GM12878 (cell line): ENCODE data around the gene GNAL. TPM values are rescaled to one million over a fixed set of nuclear protein-coding genes. Genes with fewer than 3 reads are reported as not detected.

Source experiments
- ATAC-seq: fragments of 200-7000 bp; cut with Tn5 transposase; 3 replicates; pipeline ENCODE4 v1.9.1; 2020; ENCODE audit warnings: mild to moderate bottlenecking, moderate library complexity
- BruUV-seq: library from RNA; stranded (reverse); fragments of 400-500 nt; replicated peaks from 2 replicates; lab custom pipeline; 2021; lab: Mats Ljungman, UMichigan
- CTCF ChIA-PET: fragments of 300-600 bp; sonication (Branson Sonifier 250); formaldehyde crosslinking; extraction: SDS; loops from one replicate; lab custom pipeline; 2021; ENCODE audit warnings: inconsistent platforms; lab: Yijun Ruan, JAX
- POLR2A ChIA-PET: fragments of 350-600 bp; formaldehyde crosslinking; extraction: SDS; loops from one replicate; lab custom pipeline; 2021; ENCODE audit warnings: inconsistent platforms; lab: Charles Lee
- RAD21 ChIA-PET: fragments of 300-600 bp; sonication (Branson Sonifier 250); formaldehyde crosslinking; loops from one replicate; lab custom pipeline; 2023; ENCODE audit warnings: antibody characterized with exemption; ENCODE audit not compliant: unreplicated experiment; lab: Charles Lee
- SMC1A ChIA-PET: fragments of 300-600 bp; sonication (Branson Sonifier 250); formaldehyde crosslinking; loops from one replicate; lab custom pipeline; 2023; ENCODE audit not compliant: unreplicated experiment, uncharacterized antibody; lab: Charles Lee
- DNase-seq: peaks from one replicate; pipeline ENCODE4 v3.0.0-alpha.2; 2011; ENCODE audit warnings: low read depth, low spot score
- FAIRE-seq: peaks from 3 replicates; lab custom pipeline; 2011; peaks lifted over from hg19 to GRCh38; lab: Jason Lieb, UNC
- H2AFZ ChIP-seq: 2 replicates; pipeline ENCODE4 v1.6.0; 2011; ENCODE audit warnings: low read depth, low read length, control low read depth; ENCODE audit not compliant: control insufficient read depth
- H3K27ac ChIP-seq: 2 replicates; pipeline ENCODE4 v1.5.1; 2011; ENCODE audit warnings: control low read depth; ENCODE audit not compliant: control insufficient read depth, insufficient read depth
- H3K27me3 ChIP-seq, 2 experiments: replicated peaks in 1 of 2; 2 replicates each; pipeline versions ENCODE4 v1.6.0 to v1.6.1; 2011; ENCODE audit warnings: low read length in 1 of 2; ENCODE audit not compliant: control insufficient read depth in 2 of 2, insufficient read depth in 2 of 2
- H3K36me3 ChIP-seq, 2 experiments: 2 replicates each; pipeline ENCODE4 v1.5.1; 2011; ENCODE audit warnings: low read length in 1 of 2; ENCODE audit not compliant: control insufficient read depth in 2 of 2, insufficient read depth in 2 of 2
- H3K4me1 ChIP-seq: 2 replicates; pipeline ENCODE4 v1.6.1; 2011; ENCODE audit warnings: mild to moderate bottlenecking, low read length, moderate library complexity, mixed read lengths; ENCODE audit not compliant: control insufficient read depth, insufficient read depth
- H3K4me2 ChIP-seq: 2 replicates; pipeline ENCODE4 v1.6.0; 2011; ENCODE audit warnings: control low read depth; ENCODE audit not compliant: control insufficient read depth, insufficient read depth
- H3K4me3 ChIP-seq: fragments of 200-600 bp; sonication (generic); 2 replicates; pipeline ENCODE4 v1.5.1; 2016
- H3K79me2 ChIP-seq: 2 replicates; pipeline ENCODE4 v1.6.0; 2011; ENCODE audit warnings: low read length; ENCODE audit not compliant: control insufficient read depth, insufficient read depth
- H3K9ac ChIP-seq: 2 replicates; pipeline ENCODE4 v1.8.0; 2011; ENCODE audit warnings: low read length, control low read depth, mixed read lengths; ENCODE audit not compliant: control insufficient read depth, insufficient read depth
- H3K9me3 ChIP-seq: replicated peaks from 3 replicates; pipeline ENCODE4 v1.5.1; 2011; ENCODE audit warnings: mild to moderate bottlenecking, low read length; ENCODE audit not compliant: control insufficient read depth, insufficient read depth
- H4K20me1 ChIP-seq: 2 replicates; pipeline ENCODE4 v1.6.0; 2011; ENCODE audit not compliant: control insufficient read depth, insufficient read depth
- EP300 ChIP-seq, 2 experiments: fragments of 150-350 bp in 1 of 2; IDR thresholded peaks; 2 replicates each; pipeline ENCODE4 v1.6.1; 2011 to 2012; ENCODE audit warnings: low read depth in 2 of 2, low read length in 2 of 2, borderline replicate concordance in 1 of 2, improper control_type of control experiment in 1 of 2, inconsistent platforms in 1 of 2; ENCODE audit not compliant: control insufficient read depth in 1 of 2
- IKZF1 ChIP-seq: fragments of 450-650 bp; conservative IDR thresholded peaks from 2 replicates; pipeline ENCODE4 v1.6.1; 2017; ENCODE audit warnings: antibody characterized with exemption, mild to moderate bottlenecking
- MAX ChIP-seq: IDR thresholded peaks from 2 replicates; pipeline ENCODE4 v1.6.1; 2012; ENCODE audit warnings: low read depth, low read length, improper control_type of control experiment
- NR2F1 ChIP-seq: fragments of 450-650 bp; conservative IDR thresholded peaks from 2 replicates; pipeline ENCODE4 v1.6.1; 2017; ENCODE audit warnings: mild to moderate bottlenecking
- POLR2AphosphoS2 ChIP-seq: IDR thresholded peaks from 2 replicates; pipeline ENCODE4 v1.6.1; 2011; ENCODE audit warnings: low read depth, mild to moderate bottlenecking, low read length, improper control_type of control experiment, moderate library complexity
- PRDM15 ChIP-seq: fragments of 450-650 bp; formaldehyde crosslinking; IDR thresholded peaks from 2 replicates; pipeline ENCODE4 v1.4.0; 2020; ENCODE audit warnings: mild to moderate bottlenecking, moderate library complexity
- SIN3A ChIP-seq: IDR thresholded peaks from 2 replicates; pipeline ENCODE4 v1.6.1; 2012; ENCODE audit warnings: low read depth, low read length, improper control_type of control experiment
- SMAD1 ChIP-seq: fragments of 450-650 bp; IDR thresholded peaks from 2 replicates; pipeline ENCODE4 v1.6.1; 2018; ENCODE audit warnings: mild to moderate bottlenecking, low read depth; ENCODE audit not compliant: partially characterized antibody
- SPI1 ChIP-seq: IDR thresholded peaks from 2 replicates; pipeline ENCODE4 v1.6.1; 2011; ENCODE audit warnings: low read depth, mild to moderate bottlenecking, low read length, moderate library complexity, borderline replicate concordance; ENCODE audit not compliant: insufficient read depth
- TBL1XR1 ChIP-seq: IDR thresholded peaks from 2 replicates; pipeline ENCODE4 v1.6.1; 2012; ENCODE audit warnings: low read depth, low read length, improper control_type of control experiment
- YBX1 ChIP-seq: fragments of 450-650 bp; IDR thresholded peaks from 2 replicates; pipeline ENCODE4 v1.6.1; 2016; ENCODE audit warnings: antibody characterized with exemption
- WGBS: methylation state at CpG from one replicate; pipeline ENCODE4 v1.1.6; 2016; ENCODE audit warnings: low lambda C conversion rate; ENCODE audit not compliant: insufficient replicate concordance, insufficient coverage; ENCODE audit errors: missing lambda C conversion rate; 5-methylcytosine and 5-hydroxymethylcytosine counted together
- in situ Hi-C: fragments of 300-500 bp; cut with MboI; formaldehyde crosslinking; loops from 9 replicates; pipeline ENCODE4 v1.14.3; 2018; ENCODE audit warnings: mixed read lengths
- intact Hi-C: fragments of 100-400 bp; cut with micrococcal nuclease; formaldehyde crosslinking; loops from one replicate; pipeline ENCODE4 v1.14.2; 2022; ENCODE audit not compliant: unreplicated experiment
- polyA plus RNA-seq, 11 experiments: library from polyadenylated mRNA; depleted of rRNA in 4 of 11; unstranded in 6 of 11; stranded (reverse) in 5 of 11; fragments of >200 nt; fragmentation: Nextera tagmentation in 4 of 11; fragmentation: Illumina TruSeq in 1 of 11; extraction: Ambion mirVana in 4 of 11; extraction: Trizol in 1 of 11; gene quantifications; 1 replicate in 1 of 11; 2 replicates in 10 of 11; pipeline versions ENCODE4 v1.2.1 to v1.2.3, GENCODE V29; 2011 to 2016; ENCODE audit warnings: inconsistent platforms in 2 of 11, missing spikeins in 2 of 11, low read depth in 1 of 11
- total RNA-seq, 4 experiments: library from RNA; depleted of rRNA in 3 of 4; stranded (reverse); fragments of >200 nt in 3 of 4; fragmentation: Illumina TruSeq in 1 of 4; extraction: Trizol in 1 of 4; gene quantifications; 2 replicates each; pipeline versions ENCODE4 v1.2.1 to v1.2.3, GENCODE V29; 2013 to 2021
- TF ChIP-seq, protein P1 (sequence below): fragments of 450-650 bp; IDR thresholded peaks from 2 replicates; pipeline ENCODE4 v1.6.1; 2017; ENCODE audit warnings: low read depth, mild to moderate bottlenecking, moderate library complexity
- TF ChIP-seq, protein P2 (sequence below): IDR thresholded peaks from 2 replicates; pipeline ENCODE4 v1.6.1; 2011; ENCODE audit warnings: mild to moderate bottlenecking, low read depth, low read length, moderate library complexity; ENCODE audit not compliant: insufficient replicate concordance

GNAL gene
- total and polyA plus RNA-seq, 10 of the 15 experiments (the other 5 are each of a cell fraction or from before 2014, with no cell fraction given): 0.02 to 0.39 (median 0.05) TPM; not detected in 5

GRCh38 chr18:11676386-11676785 is 12.7 kb upstream of the GNAL start:
- H3K27ac ChIP-seq: no peak overlapping the region
- no peaks in the 10 kb centered on the region; a peak in 1 of 4 replicates for H3K27me3 ChIP-seq
- no peak overlapping the region for H2AFZ ChIP-seq
- no peaks in the 10 kb centered on the region for H4K20me1 ChIP-seq
- H3K4me1 ChIP-seq: no peaks in the 10 kb centered on the region
- DNase-seq (no peak), FAIRE-seq (no peak), ATAC-seq (no peak)
- H3K4me3 ChIP-seq: no peak overlapping the region
- RAD21 ChIA-PET: no interaction called here
- no peaks in the 10 kb centered on the region for H3K79me2 ChIP-seq
- no peak overlapping the region for H3K9ac ChIP-seq
- no TSS peak for BruUV-seq
- H3K9me3 ChIP-seq: no peaks in the 10 kb centered on the region
- intact Hi-C loops: no loop called here
- in situ Hi-C loops: no loop called here
- CTCF ChIA-PET: no interaction called here
- 11% methylated on average over 10 of the region's 10 CpGs for WGBS
- POLR2A ChIA-PET: no interaction called here
- H3K36me3 ChIP-seq: no peaks in the 10 kb centered on the region
- no peak overlapping the region for H3K4me2 ChIP-seq
- SMC1A ChIA-PET: interaction anchor here (1.0 kb wide), 1 partner anchor 20 kb away, joined by 4 read pairs; no protein-coding TSS in a partner anchor
- TF ChIP-seq POLR2AphosphoS2 (no peak), PRDM15 (CRISPR knock-in tag) (no peak), MAX (no peak), YBX1 (no peak), SIN3A (no peak), EP300 (IDR thresholded peaks at IDR 0.05; ENCODE audit: borderline replicate concordance in 1 of 2, control insufficient read depth in 1 of 2, low read depth in 2 of 2, low read length in 2 of 2) (no peak), TBL1XR1 (no peak), NR2F1 (no peak), SMAD1 (no peak), SPI1 (no peak), IKZF1 (no peak)
- TF ChIP-seq, protein P1, sequence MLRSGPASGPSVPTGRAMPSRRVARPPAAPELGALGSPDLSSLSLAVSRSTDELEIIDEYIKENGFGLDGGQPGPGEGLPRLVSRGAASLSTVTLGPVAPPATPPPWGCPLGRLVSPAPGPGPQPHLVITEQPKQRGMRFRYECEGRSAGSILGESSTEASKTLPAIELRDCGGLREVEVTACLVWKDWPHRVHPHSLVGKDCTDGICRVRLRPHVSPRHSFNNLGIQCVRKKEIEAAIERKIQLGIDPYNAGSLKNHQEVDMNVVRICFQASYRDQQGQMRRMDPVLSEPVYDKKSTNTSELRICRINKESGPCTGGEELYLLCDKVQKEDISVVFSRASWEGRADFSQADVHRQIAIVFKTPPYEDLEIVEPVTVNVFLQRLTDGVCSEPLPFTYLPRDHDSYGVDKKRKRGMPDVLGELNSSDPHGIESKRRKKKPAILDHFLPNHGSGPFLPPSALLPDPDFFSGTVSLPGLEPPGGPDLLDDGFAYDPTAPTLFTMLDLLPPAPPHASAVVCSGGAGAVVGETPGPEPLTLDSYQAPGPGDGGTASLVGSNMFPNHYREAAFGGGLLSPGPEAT: no peak
- TF ChIP-seq, protein P2, sequence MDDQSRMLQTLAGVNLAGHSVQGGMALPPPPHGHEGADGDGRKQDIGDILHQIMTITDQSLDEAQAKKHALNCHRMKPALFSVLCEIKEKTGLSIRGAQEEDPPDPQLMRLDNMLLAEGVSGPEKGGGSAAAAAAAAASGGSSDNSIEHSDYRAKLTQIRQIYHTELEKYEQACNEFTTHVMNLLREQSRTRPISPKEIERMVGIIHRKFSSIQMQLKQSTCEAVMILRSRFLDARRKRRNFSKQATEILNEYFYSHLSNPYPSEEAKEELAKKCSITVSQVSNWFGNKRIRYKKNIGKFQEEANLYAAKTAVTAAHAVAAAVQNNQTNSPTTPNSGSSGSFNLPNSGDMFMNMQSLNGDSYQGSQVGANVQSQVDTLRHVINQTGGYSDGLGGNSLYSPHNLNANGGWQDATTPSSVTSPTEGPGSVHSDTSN: no peak
